Endodermal cell (in vitro differentiated cells): Measurements from ENCODE around the gene SLC25A19. TPM values are rescaled to one million over a fixed set of nuclear protein-coding genes. Genes with fewer than 3 reads are reported as not detected.

Source experiments
- DNase-seq: peaks from one replicate; pipeline ENCODE4 v3.0.0-alpha.2; 2017
- H3K27ac ChIP-seq: 2 replicates; pipeline ENCODE4 v1.5.1; 2013; ENCODE audit warnings: mild to moderate bottlenecking, low read depth, low read length, moderate library complexity
- H3K27me3 ChIP-seq: 2 replicates; pipeline ENCODE4 v1.6.1; 2013; ENCODE audit warnings: mild to moderate bottlenecking, low read length, moderate library complexity; ENCODE audit not compliant: insufficient read depth, control insufficient read depth, poor library complexity, severe bottlenecking
- H3K36me3 ChIP-seq: 2 replicates; pipeline ENCODE4 v1.7.0; 2013; ENCODE audit warnings: mild to moderate bottlenecking, low read length, moderate library complexity; ENCODE audit not compliant: control insufficient read depth, insufficient read depth
- H3K4me1 ChIP-seq: one replicate; pipeline ENCODE4 v1.7.0; 2013; ENCODE audit warnings: low read length; ENCODE audit not compliant: control insufficient read depth, insufficient read depth
- H3K4me3 ChIP-seq: 2 replicates; pipeline ENCODE4 v1.5.1; 2013; ENCODE audit warnings: mild to moderate bottlenecking, low read length, moderate library complexity
- H3K9ac ChIP-seq: 2 replicates; pipeline ENCODE4 v1.6.1; 2013; ENCODE audit warnings: mild to moderate bottlenecking, low read length, moderate library complexity; ENCODE audit not compliant: poor library complexity, severe bottlenecking; ENCODE audit errors: extremely low read depth
- H3K9me3 ChIP-seq: 2 replicates; pipeline ENCODE4 v1.6.1; 2013; ENCODE audit warnings: mild to moderate bottlenecking, low read length, moderate library complexity; ENCODE audit not compliant: control insufficient read depth
- H3K27ac Mint-ChIP-seq: 2 replicates; pipeline ENCODE4 v1.8.0; 2020; ENCODE audit warnings: mixed read lengths
- H3K27me3 Mint-ChIP-seq: 2 replicates; pipeline ENCODE4 v1.8.0; 2021; ENCODE audit warnings: mild to moderate bottlenecking, mixed read lengths; ENCODE audit not compliant: insufficient read depth
- H3K36me3 Mint-ChIP-seq: 2 replicates; pipeline ENCODE4 v1.8.0; 2020; ENCODE audit warnings: low read depth, mixed read lengths
- H3K4me1 Mint-ChIP-seq: 2 replicates; pipeline ENCODE4 v1.8.0; 2020; ENCODE audit warnings: mixed read lengths
- H3K4me3 Mint-ChIP-seq: 2 replicates; pipeline ENCODE4 v1.8.0; 2020; ENCODE audit warnings: mild to moderate bottlenecking, moderate library complexity, mixed read lengths
- H3K9me3 Mint-ChIP-seq: 2 replicates; pipeline ENCODE4 v1.8.0; 2020; ENCODE audit warnings: mild to moderate bottlenecking, mixed read lengths
- WGBS, 2 experiments: methylation state at CpG; one replicate each; pipeline versions ENCODE4 v1.1.5 to v1.1.7; 2013; ENCODE audit warnings: missing lambda C conversion rate in 2 of 2, mixed read lengths in 1 of 2; ENCODE audit not compliant: insufficient coverage in 1 of 2, insufficient read length in 1 of 2; 5-methylcytosine and 5-hydroxymethylcytosine counted together
- total RNA-seq, 2 donors: library from RNA; stranded (reverse); fragmentation: NEBNext Ultra II Directional in 1 of 2; extraction: Animal tissue kit (Norgen Biotek cat#: 25700) in 1 of 2; gene quantifications; 2 replicates in 1 of 2; 3 replicates in 1 of 2; pipeline ENCODE4 v1.2.1, GENCODE V29; 2021
- TF ChIP-seq, protein P1 (sequence below): fragments of 200-600 bp; sonication (generic); conservative IDR thresholded peaks from 2 replicates; pipeline ENCODE4 v1.5.0; 2021; ENCODE audit warnings: antibody characterized with exemption, mild to moderate bottlenecking

Gene SLC25A19
- total RNA-seq, 2 donors from 2014 or later: 10.6 to 10.7 TPM

DNA sequence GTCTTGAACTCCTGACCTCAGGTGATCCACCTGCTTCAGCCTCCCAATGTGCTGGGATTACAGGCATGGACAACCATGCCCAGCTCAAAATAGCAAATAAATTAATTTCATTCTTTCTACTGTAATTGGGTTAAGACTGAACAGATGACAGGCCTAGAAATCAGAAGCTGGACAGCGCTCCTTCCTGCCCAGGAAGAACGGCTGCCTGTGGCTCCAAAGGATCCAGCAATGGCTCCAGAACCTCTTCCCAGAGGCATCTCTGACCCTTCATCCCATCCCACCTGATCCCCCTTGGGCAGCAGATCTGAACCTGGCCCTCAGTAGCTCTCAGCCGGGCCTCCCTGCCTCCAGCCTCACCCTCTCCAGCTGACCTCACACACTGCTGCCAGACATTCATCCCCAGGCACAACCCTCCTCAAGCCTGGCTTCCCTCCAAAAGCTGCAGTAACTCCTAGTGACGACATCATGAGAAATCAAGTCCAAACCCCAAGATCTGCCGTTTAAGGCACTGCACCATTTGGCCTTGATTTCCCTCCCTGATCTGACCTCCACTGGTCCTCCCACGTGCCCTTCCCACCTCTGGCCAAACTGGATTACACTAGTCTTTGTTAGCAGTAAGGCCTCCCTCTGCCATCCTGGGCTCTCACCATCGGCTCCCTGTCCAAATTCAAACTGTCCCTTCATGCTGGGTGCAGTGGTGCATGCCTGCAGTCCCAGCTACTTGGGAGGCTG, 15.1 kb downstream of the SLC25A19 start:
- H3K9me3 Mint-ChIP-seq: no peaks in the 10 kb centered on the region
- Histone ChIP-seq H3K36me3 (no peaks in the 10 kb centered on the region), H3K9ac (no peak overlapping the region), H3K4me3 (no peak overlapping the region), H3K27ac (no peak overlapping the region), H3K4me1 (peaks cover 5% of the 10 kb centered on the region), H3K27me3 (no peaks in the 10 kb centered on the region), H3K9me3 (no peaks in the 10 kb centered on the region)
- 93 to 97% methylated on average over 6 to 7 of the region's 7 CpGs for WGBS, 2 experiments
- TF ChIP-seq, protein P1, sequence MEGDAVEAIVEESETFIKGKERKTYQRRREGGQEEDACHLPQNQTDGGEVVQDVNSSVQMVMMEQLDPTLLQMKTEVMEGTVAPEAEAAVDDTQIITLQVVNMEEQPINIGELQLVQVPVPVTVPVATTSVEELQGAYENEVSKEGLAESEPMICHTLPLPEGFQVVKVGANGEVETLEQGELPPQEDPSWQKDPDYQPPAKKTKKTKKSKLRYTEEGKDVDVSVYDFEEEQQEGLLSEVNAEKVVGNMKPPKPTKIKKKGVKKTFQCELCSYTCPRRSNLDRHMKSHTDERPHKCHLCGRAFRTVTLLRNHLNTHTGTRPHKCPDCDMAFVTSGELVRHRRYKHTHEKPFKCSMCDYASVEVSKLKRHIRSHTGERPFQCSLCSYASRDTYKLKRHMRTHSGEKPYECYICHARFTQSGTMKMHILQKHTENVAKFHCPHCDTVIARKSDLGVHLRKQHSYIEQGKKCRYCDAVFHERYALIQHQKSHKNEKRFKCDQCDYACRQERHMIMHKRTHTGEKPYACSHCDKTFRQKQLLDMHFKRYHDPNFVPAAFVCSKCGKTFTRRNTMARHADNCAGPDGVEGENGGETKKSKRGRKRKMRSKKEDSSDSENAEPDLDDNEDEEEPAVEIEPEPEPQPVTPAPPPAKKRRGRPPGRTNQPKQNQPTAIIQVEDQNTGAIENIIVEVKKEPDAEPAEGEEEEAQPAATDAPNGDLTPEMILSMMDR: no peak
- peaks cover 4% of the 10 kb centered on the region for H3K4me1 Mint-ChIP-seq
- no peaks in the 10 kb centered on the region for H3K36me3 Mint-ChIP-seq
- no peak overlapping the region for H3K27ac Mint-ChIP-seq
- no peak overlapping the region for H3K4me3 Mint-ChIP-seq
- DNase-seq: no peak
- H3K27me3 Mint-ChIP-seq: no peaks in the 10 kb centered on the region

DNA sequence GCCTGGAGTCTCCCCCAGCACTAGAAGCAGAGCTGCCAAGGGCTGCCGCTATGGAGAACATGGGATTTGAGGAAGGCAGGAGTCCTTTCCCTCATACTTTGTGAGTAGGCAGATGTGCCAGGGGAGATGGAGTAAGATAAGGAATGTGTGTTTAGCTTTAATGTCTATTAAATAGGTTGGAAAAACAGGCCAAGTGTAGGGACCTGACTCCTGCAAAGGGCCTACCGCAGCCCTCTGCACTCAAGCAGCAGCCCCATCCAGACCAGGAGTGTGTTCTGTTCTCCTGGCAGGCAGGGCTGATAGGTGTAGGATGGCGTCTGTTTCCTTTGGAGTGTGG, 16.4 kb downstream of the SLC25A19 start:
- Histone ChIP-seq H3K27me3 (no peaks in the 10 kb centered on the region), H3K9ac (no peak overlapping the region), H3K9me3 (no peaks in the 10 kb centered on the region), H3K4me3 (no peak overlapping the region), H3K27ac (no peak overlapping the region), H3K4me1 (peaks cover 5% of the 10 kb centered on the region), H3K36me3 (no peaks in the 10 kb centered on the region)
- DNase-seq: no peak
- peaks cover 8% of the 10 kb centered on the region for H3K4me1 Mint-ChIP-seq
- H3K27me3 Mint-ChIP-seq: no peaks in the 10 kb centered on the region
- TF ChIP-seq, protein P1: no peak
- H3K9me3 Mint-ChIP-seq: no peaks in the 10 kb centered on the region
- peak overlapping the region; percentile 71 for H3K4me3 Mint-ChIP-seq
- WGBS, 2 experiments: 89 to 97% methylated on average over 3 of the region's 3 CpGs
- no peak overlapping the region for H3K27ac Mint-ChIP-seq
- no peaks in the 10 kb centered on the region for H3K36me3 Mint-ChIP-seq

DNA sequence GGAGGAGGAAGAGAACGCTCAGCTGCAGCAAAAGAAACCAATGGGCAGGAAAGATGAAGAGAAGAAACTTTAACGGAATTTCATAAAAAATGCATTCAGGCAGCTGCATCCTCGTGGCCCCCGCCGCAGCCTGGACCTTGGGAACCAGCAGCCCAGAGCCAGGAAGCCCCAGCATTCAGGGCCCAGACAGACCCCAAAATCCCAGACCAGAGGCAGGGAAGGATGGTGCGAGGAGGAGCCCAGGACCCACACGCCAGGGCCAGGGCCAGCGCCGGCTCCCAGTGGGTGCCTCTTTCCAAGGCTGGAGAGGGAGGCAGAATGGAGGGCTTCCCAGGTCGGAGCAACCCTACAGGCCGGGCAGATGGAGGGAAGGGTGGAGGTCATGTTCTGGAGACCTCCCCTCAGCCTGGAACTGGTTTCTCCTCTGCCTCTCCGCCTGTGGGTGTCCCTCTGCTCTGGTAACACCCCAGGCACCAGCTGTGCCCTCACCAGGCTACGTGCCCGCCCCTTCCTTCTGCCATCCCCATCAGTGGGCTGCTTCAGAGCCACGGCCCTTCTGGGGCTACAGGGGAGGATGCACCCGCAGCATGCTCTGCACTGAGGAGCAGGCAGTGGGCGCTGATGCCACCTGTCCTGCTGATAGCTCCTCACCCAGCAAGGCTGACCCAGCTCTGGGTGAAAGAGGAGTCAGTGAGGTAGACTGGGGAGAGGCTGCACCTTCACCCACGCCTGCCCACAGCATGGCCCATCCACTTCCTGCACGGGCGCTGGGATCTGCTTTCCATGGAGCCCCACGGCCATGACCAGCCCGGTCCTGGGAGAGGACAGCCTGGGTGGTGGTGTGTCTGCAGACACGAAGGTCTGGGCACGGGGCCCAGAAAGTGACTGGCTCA, 17.0 kb downstream of the SLC25A19 start:
- 70 to 72% methylated on average over 13 to 24 of the region's 24 CpGs for WGBS, 2 experiments
- Histone ChIP-seq H3K4me1 (peaks cover 9% of the 10 kb centered on the region), H3K27me3 (no peaks in the 10 kb centered on the region), H3K27ac (no peak overlapping the region), H3K9ac (peak overlapping the region; percentile 53), H3K4me3 (peak overlapping the region; percentile 82), H3K36me3 (peaks cover under 1% of the 10 kb centered on the region), H3K9me3 (no peaks in the 10 kb centered on the region)
- H3K4me1 Mint-ChIP-seq: peaks cover 10% of the 10 kb centered on the region
- no peaks in the 10 kb centered on the region for H3K36me3 Mint-ChIP-seq
- no peaks in the 10 kb centered on the region for H3K9me3 Mint-ChIP-seq
- H3K27ac Mint-ChIP-seq: no peak overlapping the region
- peak overlapping the region; percentile 71 for H3K4me3 Mint-ChIP-seq
- H3K27me3 Mint-ChIP-seq: no peaks in the 10 kb centered on the region
- peak; percentile 66 for DNase-seq
- TF ChIP-seq, protein P1: no peak
